Uterus (tissue), 2 donors: ENCODE results near the gene SORL1.

Experiments used
- CTCF ChIP-seq, 4 experiments: fragments of 200-600 bp in 2 of 4; fragments of 450-650 bp in 2 of 4; sonication (generic) in 2 of 4; IDR thresholded peaks; one replicate each; pipeline ENCODE4 v1.5.1; 2016 to 2019; ENCODE audit warnings: antibody characterized with exemption in 4 of 4, mild to moderate bottlenecking in 2 of 4, moderate library complexity in 1 of 4
- POLR2A ChIP-seq, 2 donors: fragments of 450-650 bp; IDR thresholded peaks; one replicate each; pipeline ENCODE4 v1.6.1; 2016; ENCODE audit warnings: antibody characterized with exemption in 2 of 2, mild to moderate bottlenecking in 1 of 2, moderate library complexity in 1 of 2

GRCh38 chr11:121412000-121412587, 40.0 kb upstream of the SORL1 start:
- TF ChIP-seq CTCF (IDR thresholded peaks at IDR 0.05) (no peak), POLR2A (IDR thresholded peaks at IDR 0.05) (no peak)
